MCF 10A (cell line): Measurements from ENCODE around the gene ENTR1. TPM values are rescaled to one million over a fixed set of nuclear protein-coding genes. Genes with fewer than 3 reads are reported as not detected.

Experiments
- BruUV-seq: library from RNA; stranded (reverse); fragments of 400-500 nt; replicated peaks from 2 replicates; lab custom pipeline; 2021; lab: Mats Ljungman, UMichigan
- CTCF ChIA-PET: fragments of 300-600 bp; sonication (Branson Sonifier 250); formaldehyde crosslinking; extraction: SDS; loops from one replicate; lab custom pipeline; 2021; ENCODE audit warnings: antibody characterized with exemption, inconsistent platforms; lab: Yijun Ruan, JAX
- POLR2A ChIA-PET: fragments of 300-600, 350-650 bp; sonication (Branson Sonifier 250); formaldehyde crosslinking; extraction: SDS; loops from one replicate; lab custom pipeline; 2020; ENCODE audit warnings: antibody characterized with exemption, inconsistent platforms; lab: Yijun Ruan, JAX
- DNase-seq: peaks from one replicate; pipeline ENCODE4 v3.0.0-alpha.2; 2018; ENCODE audit not compliant: unreplicated experiment
- H3K27ac Mint-ChIP-seq: one replicate; pipeline ENCODE4 v1.8.0; 2022; ENCODE audit warnings: mild to moderate bottlenecking, low read depth, mixed read lengths; ENCODE audit not compliant: unreplicated experiment
- H3K27me3 Mint-ChIP-seq: one replicate; pipeline ENCODE4 v1.8.0; 2022; ENCODE audit warnings: mixed read lengths; ENCODE audit not compliant: insufficient read depth, unreplicated experiment
- H3K36me3 Mint-ChIP-seq: one replicate; pipeline ENCODE4 v1.8.0; 2022; ENCODE audit warnings: mild to moderate bottlenecking, moderate library complexity, mixed read lengths; ENCODE audit not compliant: insufficient read depth, unreplicated experiment
- H3K4me1 Mint-ChIP-seq: one replicate; pipeline ENCODE4 v1.8.0; 2022; ENCODE audit warnings: mixed read lengths; ENCODE audit not compliant: insufficient read depth, unreplicated experiment
- H3K4me3 Mint-ChIP-seq: one replicate; pipeline ENCODE4 v1.8.0; 2022; ENCODE audit warnings: mild to moderate bottlenecking, moderate library complexity, mixed read lengths; ENCODE audit not compliant: unreplicated experiment
- H3K9me3 Mint-ChIP-seq: one replicate; pipeline ENCODE4 v1.8.0; 2022; ENCODE audit warnings: mixed read lengths; ENCODE audit not compliant: unreplicated experiment
- intact Hi-C: fragments of 100-400 bp; cut with micrococcal nuclease; formaldehyde crosslinking; loops from 2 replicates; pipeline ENCODE4 v1.14.1; 2022
- total RNA-seq: library from RNA; stranded (reverse); gene quantifications from 2 replicates; pipeline ENCODE4 v1.2.3, GENCODE V29; 2022
- TF ChIP-seq, protein P1 (sequence below): fragments of 200-600 bp; IDR thresholded peaks from one replicate; pipeline ENCODE4 v1.8.0; 2022; ENCODE audit warnings: antibody characterized with exemption, mild to moderate bottlenecking; ENCODE audit not compliant: unreplicated experiment

ENTR1 gene
- total RNA-seq, 1 experiment from 2014 or later = 82.2 TPM

DNA sequence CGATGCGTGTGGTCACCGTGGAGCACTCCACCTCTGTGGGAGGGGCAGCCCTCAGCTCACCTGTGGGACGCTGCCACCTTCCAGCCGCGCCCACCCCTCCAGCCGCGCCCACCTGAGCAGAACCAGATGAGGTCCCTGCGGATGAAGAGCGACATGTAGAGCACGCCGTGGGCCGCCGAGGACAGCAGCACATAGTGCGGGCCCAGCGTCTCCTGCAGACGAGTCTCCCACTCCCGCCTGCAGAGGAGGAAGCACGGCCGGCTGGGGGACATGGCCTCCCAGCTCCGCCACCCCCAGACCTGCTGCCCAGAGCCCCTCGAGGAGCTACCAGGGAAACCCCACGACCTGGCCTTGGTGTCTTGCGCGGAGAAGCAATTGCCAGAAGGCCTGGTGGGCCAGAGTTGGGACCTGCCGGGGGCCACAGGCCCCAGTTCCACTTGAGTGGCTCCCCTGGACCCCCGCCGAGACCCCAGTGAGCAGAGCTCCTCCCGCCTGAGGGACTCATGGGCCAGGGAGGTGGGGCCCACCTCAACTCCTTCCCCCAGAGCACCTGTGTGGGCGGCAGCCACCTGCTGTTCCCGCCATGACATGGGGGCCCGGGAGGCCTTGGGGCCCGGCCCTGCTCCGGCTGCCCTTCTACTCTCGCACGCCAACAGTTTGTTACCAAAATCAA lies 22.8 kb upstream of the ENTR1 start:
- H3K36me3 Mint-ChIP-seq = peaks cover 19% of the 10 kb centered on the region
- intact Hi-C loops = no loop called here

DNA sequence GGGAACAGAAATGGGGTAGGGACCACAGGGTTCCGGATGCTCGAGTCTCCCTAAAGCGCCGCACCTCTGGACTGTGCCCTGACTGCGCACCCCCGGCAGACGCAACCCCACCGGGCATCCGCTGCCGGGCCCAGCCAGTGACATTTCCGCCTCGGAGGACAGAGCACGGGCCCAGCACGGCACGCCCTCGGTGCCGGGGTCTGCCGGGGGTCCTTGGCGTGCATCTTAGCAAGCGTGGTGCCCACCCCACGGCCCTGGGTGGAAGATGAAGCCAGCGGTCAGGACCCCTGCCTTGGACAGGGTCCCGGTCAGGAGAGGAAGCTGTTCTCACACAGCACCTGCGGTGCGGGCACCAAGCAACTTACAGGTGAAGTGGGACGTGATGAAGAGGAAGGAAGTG lies 22.2 kb upstream of the ENTR1 start:
- TF ChIP-seq, protein P1, sequence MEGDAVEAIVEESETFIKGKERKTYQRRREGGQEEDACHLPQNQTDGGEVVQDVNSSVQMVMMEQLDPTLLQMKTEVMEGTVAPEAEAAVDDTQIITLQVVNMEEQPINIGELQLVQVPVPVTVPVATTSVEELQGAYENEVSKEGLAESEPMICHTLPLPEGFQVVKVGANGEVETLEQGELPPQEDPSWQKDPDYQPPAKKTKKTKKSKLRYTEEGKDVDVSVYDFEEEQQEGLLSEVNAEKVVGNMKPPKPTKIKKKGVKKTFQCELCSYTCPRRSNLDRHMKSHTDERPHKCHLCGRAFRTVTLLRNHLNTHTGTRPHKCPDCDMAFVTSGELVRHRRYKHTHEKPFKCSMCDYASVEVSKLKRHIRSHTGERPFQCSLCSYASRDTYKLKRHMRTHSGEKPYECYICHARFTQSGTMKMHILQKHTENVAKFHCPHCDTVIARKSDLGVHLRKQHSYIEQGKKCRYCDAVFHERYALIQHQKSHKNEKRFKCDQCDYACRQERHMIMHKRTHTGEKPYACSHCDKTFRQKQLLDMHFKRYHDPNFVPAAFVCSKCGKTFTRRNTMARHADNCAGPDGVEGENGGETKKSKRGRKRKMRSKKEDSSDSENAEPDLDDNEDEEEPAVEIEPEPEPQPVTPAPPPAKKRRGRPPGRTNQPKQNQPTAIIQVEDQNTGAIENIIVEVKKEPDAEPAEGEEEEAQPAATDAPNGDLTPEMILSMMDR = no peak
- no peaks in the 10 kb centered on the region for H3K27me3 Mint-ChIP-seq
- intact Hi-C loops = no loop called here
- H3K27ac Mint-ChIP-seq = no peak overlapping the region
- BruUV-seq = no TSS peak
- H3K9me3 Mint-ChIP-seq = no peaks in the 10 kb centered on the region
- DNase-seq = no peak
- H3K36me3 Mint-ChIP-seq = peaks cover 19% of the 10 kb centered on the region
- no peak overlapping the region for H3K4me3 Mint-ChIP-seq
- ChIA-PET POLR2A (interaction anchor here (1.0 to 1.1 kb wide), 2 partner anchors 13 to 21 kb away, joined by 3 to 4 read pairs; no protein-coding TSS in a partner anchor), CTCF (no interaction called here)
- H3K4me1 Mint-ChIP-seq = peaks cover 14% of the 10 kb centered on the region

More for the DNA sequence above, 22.8 kb upstream of the ENTR1 start:
- H3K27ac Mint-ChIP-seq = no peak overlapping the region
- no peaks in the 10 kb centered on the region for H3K9me3 Mint-ChIP-seq
- no peak for DNase-seq
- peaks cover 16% of the 10 kb centered on the region for H3K4me1 Mint-ChIP-seq
- no peaks in the 10 kb centered on the region for H3K27me3 Mint-ChIP-seq
- no TSS peak for BruUV-seq
- H3K4me3 Mint-ChIP-seq = no peak overlapping the region
- TF ChIP-seq, protein P1 = no peak
- ChIA-PET POLR2A (interaction anchor here (0.6 to 1.1 kb wide), 4 partner anchors 11 to 22 kb away, joined by 3 to 5 read pairs (median 4); no protein-coding TSS in a partner anchor), CTCF (no interaction called here)

DNA sequence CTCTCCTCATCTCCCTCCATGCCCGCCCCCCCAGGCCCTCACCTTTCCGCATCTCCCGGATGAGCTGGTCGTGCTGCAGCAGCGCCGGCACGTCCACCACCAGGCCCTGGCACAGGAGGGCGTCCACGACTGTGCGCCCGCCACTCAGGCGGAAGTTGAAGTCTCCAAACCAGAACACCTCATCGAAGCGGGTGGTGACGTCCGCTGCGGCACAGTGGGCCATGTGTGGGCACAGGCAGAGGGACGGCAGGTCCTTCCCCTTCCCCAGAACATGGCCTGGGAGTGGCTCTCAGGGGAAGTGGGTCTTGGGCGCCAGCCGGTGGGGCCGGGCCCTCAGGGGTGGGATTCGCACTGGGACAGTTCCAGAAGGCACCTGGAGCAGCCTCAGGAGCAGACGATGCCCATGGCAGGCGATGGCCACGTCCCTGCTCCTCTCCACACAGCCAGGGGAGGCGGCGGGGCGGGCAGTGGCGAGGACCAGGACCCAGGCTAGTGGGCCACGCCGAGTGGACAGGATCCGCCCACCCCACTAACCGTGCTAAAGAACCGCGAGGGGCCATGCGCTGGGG lies 21.5 kb upstream of the ENTR1 start:
- H3K27me3 Mint-ChIP-seq = no peaks in the 10 kb centered on the region
- BruUV-seq = no TSS peak
- TF ChIP-seq, protein P1 = no peak
- ChIA-PET POLR2A (no interaction called here), CTCF (no interaction called here)
- intact Hi-C loops = no loop called here
- DNase-seq = no peak
- peaks cover 26% of the 10 kb centered on the region for H3K36me3 Mint-ChIP-seq
- no peaks in the 10 kb centered on the region for H3K9me3 Mint-ChIP-seq
- H3K27ac Mint-ChIP-seq = no peak overlapping the region
- H3K4me3 Mint-ChIP-seq = no peak overlapping the region
- H3K4me1 Mint-ChIP-seq = peaks cover 7% of the 10 kb centered on the region

DNA sequence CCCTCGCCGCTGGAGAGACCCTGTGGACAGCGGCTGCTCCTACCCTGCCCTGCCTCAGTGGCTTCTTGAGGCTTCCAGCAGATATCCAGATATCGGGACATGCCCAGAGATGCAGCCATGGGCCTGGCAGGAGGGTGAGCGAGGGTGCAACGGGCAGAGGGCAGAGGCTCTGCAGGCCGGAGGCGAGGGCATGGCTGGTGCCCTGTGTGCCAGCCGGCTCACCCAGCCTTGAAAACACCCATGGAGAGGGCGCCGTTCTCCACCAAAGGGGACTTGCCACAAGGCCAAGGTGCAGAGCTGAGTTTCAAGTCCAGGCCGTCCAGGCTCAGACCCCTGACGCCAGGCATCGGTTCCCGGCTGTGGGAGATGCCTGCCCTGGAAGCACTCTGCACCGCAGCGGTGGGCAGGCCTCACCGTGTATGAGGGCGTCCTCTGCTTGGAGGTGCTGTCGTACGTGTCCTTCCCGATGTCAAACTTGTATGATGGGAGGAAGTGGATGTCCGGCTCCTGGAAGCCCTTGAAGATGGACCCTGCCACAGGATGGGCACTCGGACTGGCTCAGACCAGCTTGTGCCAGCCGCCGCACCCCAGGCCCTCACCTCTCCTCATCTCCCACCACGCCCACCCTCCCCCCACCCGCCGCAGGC lies 20.3 kb upstream of the ENTR1 start:
- H3K4me1 Mint-ChIP-seq = no peaks in the 10 kb centered on the region
- no peak overlapping the region for H3K4me3 Mint-ChIP-seq
- no peaks in the 10 kb centered on the region for H3K27me3 Mint-ChIP-seq
- H3K9me3 Mint-ChIP-seq = no peaks in the 10 kb centered on the region
- TF ChIP-seq, protein P1 = no peak
- CTCF ChIA-PET = interaction anchor here (0.6 kb wide), 2 partner anchors 194 to 567 kb away, joined by 3 read pairs; no protein-coding TSS in a partner anchor
- H3K36me3 Mint-ChIP-seq = peaks cover 26% of the 10 kb centered on the region
- no TSS peak for BruUV-seq
- POLR2A ChIA-PET = no interaction called here
- H3K27ac Mint-ChIP-seq = no peak overlapping the region
- no peak for DNase-seq
- intact Hi-C loops = no loop called here
